GM18868 (cell line): ENCODE results near the gene PDE5A.

Experiments used
- ATAC-seq: cut with Tn5 transposase; IDR thresholded peaks from one replicate; pipeline ENCODE4 v1.9.1; 2021; ENCODE audit warnings: mild to moderate bottlenecking, moderate library complexity; ENCODE audit not compliant: unreplicated experiment

The PDE5A gene

GRCh38 chr4:119587796-119588195, 40.8 kb downstream of the PDE5A start:
- ATAC-seq: no peak

DNA sequence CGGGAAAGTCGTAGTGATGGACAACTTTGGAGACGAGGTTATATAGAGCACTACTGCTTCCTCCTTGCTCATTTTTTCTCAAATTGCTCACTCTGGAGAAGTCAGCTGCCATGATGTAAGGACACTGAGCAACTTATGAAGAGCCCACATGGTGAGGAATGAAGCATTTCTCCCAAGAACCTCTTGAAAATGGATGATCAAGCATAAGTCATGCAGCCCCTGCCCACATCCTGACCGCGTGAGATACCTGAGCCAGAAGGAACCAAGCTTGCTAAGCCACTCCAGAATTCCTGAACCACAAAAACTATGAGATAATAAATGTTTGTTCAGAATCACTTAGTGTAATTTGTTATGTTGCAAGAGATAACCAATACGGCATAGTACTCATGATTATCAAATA, 42.8 kb downstream of the PDE5A start:
- no peak for ATAC-seq

DNA sequence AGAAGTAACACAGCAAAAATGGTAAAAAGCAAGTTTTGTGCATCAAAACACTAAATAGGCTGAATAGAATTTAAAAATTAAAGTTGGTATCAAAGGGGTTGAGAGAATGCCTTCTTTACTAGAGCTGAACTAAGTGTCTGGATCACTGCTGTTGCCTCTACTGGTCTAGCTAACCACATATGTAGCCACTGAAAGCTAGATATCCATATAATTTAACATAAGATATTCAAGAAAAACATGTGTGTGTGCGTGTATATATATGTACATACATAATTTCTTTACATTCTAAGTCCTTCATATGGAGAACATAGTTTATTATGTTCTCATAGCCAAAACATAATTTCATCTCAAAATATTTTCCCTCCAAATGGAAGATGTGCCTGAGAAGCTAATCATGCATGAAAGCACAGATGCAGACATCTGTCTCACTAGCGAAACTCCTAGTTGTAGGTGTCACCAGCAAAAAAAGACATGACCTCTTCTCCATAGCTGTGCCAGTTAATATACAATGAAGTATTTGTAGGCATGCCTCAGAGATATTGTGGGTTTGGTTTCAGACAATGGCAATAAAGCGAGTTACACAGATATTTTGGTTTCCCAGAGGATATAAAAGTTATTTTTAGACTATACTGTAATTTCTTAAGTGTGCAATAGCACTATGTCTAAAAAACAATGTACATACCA, 47.3 kb downstream of the PDE5A start:
- ATAC-seq: no peak

DNA sequence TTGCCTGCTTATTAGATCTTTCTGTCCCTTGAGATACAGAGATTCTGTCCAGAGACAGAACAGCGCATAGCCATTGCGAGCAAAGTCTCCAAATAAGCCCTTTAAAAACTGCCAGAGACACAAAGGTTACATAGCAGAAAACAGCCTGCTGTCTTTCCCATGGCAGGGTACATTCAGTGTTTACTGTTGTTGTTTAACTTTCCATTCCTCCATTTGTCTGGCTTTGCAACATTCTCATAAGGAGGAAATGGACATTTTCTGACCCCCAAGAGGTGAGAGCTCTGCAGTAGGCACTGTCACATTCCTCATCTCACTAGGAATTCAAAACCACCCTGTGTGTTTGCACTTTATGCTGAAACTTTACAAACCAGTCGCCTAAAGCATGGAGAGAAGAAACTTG, 48.3 kb downstream of the PDE5A start:
- no peak for ATAC-seq

- no peak for ATAC-seq
Observed at GRCh38 chr4:119579823-119580222, 48.8 kb downstream of the PDE5A start.

GRCh38 chr4:119570401-119570800, 58.2 kb downstream of the PDE5A start:
- no peak for ATAC-seq

- ATAC-seq: no peak
Observed at GRCh38 chr4:119564106-119564505, 64.5 kb downstream of the PDE5A start.

- peak; percentile 52 for ATAC-seq
Observed at GRCh38 chr4:119559044-119559647, 69.5 kb downstream of the PDE5A start.

DNA sequence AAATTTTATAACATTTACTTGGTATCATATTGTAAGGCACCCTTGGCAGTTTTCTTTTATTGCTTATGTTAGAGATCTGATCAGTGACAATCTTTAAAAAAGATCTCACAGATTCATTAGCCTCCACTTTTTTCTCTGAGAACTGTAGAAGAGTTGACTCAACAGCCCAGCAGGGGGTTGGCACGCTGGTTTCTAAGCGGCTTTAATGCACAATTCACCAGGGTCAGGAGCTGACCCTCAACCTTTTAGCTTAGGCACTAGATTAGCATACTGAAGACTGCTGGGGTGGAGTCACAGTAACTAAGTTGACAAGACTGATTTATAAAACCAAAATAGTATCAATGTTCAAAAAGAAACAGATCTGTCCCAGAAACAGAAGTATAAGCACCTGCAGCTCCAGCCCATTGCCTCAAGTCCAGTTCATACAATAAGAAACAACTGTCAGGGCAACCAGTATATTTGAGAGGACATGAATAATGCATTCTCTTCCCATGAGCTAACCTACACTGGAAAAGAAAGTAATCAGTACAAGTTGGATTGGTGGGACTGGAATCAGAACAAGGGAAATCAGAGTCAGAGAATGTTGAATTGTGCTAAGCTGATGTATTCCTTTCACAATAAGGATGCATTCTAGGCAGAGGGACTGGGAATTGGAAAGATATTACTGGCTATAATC, 77.6 kb downstream of the PDE5A start:
- ATAC-seq: no peak

DNA sequence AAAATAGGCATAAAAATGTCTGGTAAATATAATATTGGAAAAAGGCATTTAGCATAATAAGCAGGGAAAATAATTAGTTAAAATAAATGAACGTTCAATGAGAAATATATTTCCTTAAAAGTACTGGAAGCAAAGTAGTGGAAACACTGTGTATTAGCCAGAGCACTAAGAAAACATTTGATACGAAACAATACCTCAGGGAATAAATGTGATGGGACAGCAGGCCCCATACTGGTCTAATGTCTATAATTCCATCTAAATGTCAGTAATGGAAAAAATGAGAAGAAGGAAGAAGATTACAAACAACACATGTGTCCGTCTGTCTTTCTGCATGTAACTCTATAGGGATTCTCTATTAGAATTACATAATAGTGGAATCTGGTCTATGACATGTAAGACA, 79.0 kb downstream of the PDE5A start:
- no peak for ATAC-seq

DNA sequence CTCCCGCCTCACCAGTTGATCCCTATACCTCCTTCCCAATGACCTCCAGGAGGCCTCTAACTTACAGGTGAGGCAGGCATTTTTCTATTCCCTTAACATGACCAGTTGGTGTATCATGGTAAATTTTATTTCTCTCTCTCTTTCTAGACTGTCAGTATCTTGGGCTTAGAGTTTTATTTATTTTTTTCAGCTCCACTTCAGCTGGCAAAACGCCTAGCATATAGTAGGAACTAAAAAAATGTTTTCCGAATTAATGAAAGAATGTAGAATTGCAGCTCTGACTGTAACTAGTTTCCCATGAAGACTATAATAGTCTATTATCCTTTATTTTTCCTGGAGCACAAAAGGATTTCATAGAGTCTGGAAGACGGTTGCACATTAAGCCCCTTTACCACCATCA, 84.8 kb downstream of the PDE5A start:
- ATAC-seq: no peak

GRCh38 chr4:119543187-119543586, 85.4 kb downstream of the PDE5A start:
- no peak for ATAC-seq

GRCh38 chr4:119540249-119540648, 88.4 kb downstream of the PDE5A start:
- ATAC-seq: peak; percentile 67

- peak; percentile 47 for ATAC-seq
Observed at GRCh38 chr4:119537586-119537985, 91.0 kb downstream of the PDE5A start.

GRCh38 chr4:119536572-119537528, 91.8 kb downstream of the PDE5A start:
- peak; percentile 58 for ATAC-seq

DNA sequence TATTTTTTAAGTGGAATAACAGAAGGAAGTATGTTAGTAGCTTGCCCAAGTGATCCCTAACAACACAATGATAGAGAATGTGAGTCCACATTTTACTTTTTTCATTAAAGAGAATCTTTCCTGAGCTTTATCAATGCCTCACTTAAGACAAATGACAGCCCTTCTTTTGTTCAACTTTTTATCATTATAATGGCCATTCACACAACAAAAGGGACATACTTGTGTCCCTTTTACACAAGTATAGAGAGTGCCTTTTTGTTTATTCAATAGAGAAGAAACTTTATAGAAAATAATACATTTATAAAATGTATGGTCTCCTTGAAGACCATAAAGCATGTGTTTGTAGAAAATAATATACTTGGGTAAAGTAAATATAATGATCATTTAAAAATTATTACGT, 96.3 kb downstream of the PDE5A start:
- ATAC-seq: no peak

- ATAC-seq: no peak
Observed at GRCh38 chr4:119529788-119530187, 98.8 kb downstream of the PDE5A start.

DNA sequence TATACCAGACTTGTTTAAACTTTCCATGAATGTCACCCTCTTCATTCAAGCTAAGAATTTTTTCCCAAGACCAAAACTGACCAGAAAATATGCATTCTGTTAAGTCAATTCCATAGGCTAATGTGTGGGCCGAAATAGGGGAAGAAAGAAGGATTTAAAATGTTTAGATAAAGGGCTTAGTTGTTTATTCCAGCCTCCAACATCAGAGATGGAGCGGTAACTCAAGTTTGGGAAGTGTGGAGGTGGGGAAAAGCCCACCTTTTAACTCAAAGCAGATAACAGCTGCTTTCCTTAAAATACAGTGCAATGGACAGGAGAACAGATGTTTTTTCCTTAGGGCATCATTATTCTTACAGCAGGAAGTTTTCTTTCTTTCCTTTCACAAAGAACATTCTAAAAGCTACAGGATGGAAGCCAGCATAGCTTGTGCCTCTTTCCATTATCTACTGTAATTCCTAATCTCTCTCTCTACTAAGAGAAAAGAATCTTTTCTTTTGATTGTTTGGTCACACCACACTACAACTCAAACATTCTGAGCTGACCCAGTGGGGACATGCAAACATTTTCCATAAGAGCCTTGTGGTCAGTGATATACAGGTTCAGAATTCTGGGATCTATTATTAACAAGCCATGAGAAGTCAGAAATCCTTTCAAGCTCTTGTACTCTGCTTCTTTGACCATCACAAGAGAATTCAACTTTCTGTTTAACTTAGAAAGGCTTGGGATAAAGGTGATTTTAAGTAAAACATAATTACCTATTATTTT, 101.6 kb downstream of the PDE5A start:
- no peak for ATAC-seq

GRCh38 chr4:119525771-119526712, 102.6 kb downstream of the PDE5A start:
- ATAC-seq: no peak
